Neural progenitor cell (in vitro differentiated cells): ENCODE data around the gene EAF1. TPM values are rescaled to one million over a fixed set of nuclear protein-coding genes. Genes with fewer than 3 reads are reported as not detected.

Experiments used
- DNase-seq: peaks from one replicate; pipeline ENCODE4 v3.0.0-alpha.2; 2016; ENCODE audit warnings: low spot score
- H2AFZ ChIP-seq: fragments of 200-600 bp; sonication (generic); replicated peaks from 2 replicates; pipeline ENCODE4 v1.6.1; 2016; ENCODE audit warnings: antibody characterized with exemption
- H3F3A ChIP-seq: fragments of 200-600 bp; sonication (generic); 2 replicates; pipeline ENCODE4 v1.6.1; 2016; ENCODE audit warnings: antibody characterized with exemption, low read depth
- H3K27ac ChIP-seq: fragments of 200-600 bp; sonication (generic); 2 replicates; pipeline ENCODE4 v1.5.1; 2016; ENCODE audit warnings: mild to moderate bottlenecking
- H3K27me3 ChIP-seq: fragments of 200-600 bp; sonication (generic); 2 replicates; pipeline ENCODE4 v1.6.1; 2016; ENCODE audit warnings: mild to moderate bottlenecking, moderate library complexity
- H3K36me3 ChIP-seq: fragments of 200-600 bp; sonication (generic); 2 replicates; pipeline ENCODE4 v1.5.1; 2016
- H3K4me1 ChIP-seq: fragments of 200-600 bp; sonication (generic); 2 replicates; pipeline ENCODE4 v1.6.1; 2016; ENCODE audit warnings: mixed run types
- H3K4me2 ChIP-seq: fragments of 200-600 bp; sonication (generic); 2 replicates; pipeline ENCODE4 v1.6.1; 2016
- H3K4me3 ChIP-seq: fragments of 200-600 bp; sonication (generic); 2 replicates; pipeline ENCODE4 v1.5.1; 2016
- H3K79me2 ChIP-seq: fragments of 200-600 bp; sonication (generic); 2 replicates; pipeline ENCODE4 v1.6.1; 2016; ENCODE audit warnings: low read depth
- H3K9ac ChIP-seq: fragments of 200-600 bp; sonication (generic); 2 replicates; pipeline ENCODE4 v1.6.1; 2016
- H3K9me3 ChIP-seq: fragments of 200-600 bp; sonication (generic); 2 replicates; pipeline ENCODE4 v1.5.1; 2016; ENCODE audit warnings: low read depth
- H4K20me1 ChIP-seq: fragments of 200-600 bp; sonication (generic); 2 replicates; pipeline ENCODE4 v1.6.1; 2016; ENCODE audit warnings: low read depth
- H3K27ac Mint-ChIP-seq: 3 replicates; pipeline ENCODE4 v1.8.0; 2021; ENCODE audit warnings: mixed read lengths
- H3K27me3 Mint-ChIP-seq: 2 replicates; pipeline ENCODE4 v1.8.0; 2022; ENCODE audit warnings: low read depth, mild to moderate bottlenecking, inconsistent platforms, moderate library complexity, mixed read lengths; ENCODE audit not compliant: insufficient read depth
- H3K36me3 Mint-ChIP-seq: 3 replicates; pipeline ENCODE4 v1.8.0; 2021; ENCODE audit warnings: mixed read lengths
- H3K4me1 Mint-ChIP-seq: 3 replicates; pipeline ENCODE4 v1.8.0; 2021; ENCODE audit warnings: mixed read lengths
- H3K4me3 Mint-ChIP-seq: 3 replicates; pipeline ENCODE4 v1.8.0; 2021; ENCODE audit warnings: mild to moderate bottlenecking, moderate library complexity, mixed read lengths
- H3K9me3 Mint-ChIP-seq: 3 replicates; pipeline ENCODE4 v1.8.0; 2020; ENCODE audit warnings: mixed read lengths
- CTCF ChIP-seq: fragments of 200-600 bp; sonication (generic); IDR thresholded peaks from 2 replicates; pipeline ENCODE4 v1.5.1; 2017; ENCODE audit warnings: antibody characterized with exemption, mild to moderate bottlenecking
- EZH2 ChIP-seq: fragments of 200-600 bp; sonication (generic); IDR thresholded peaks from 2 replicates; pipeline ENCODE4 v1.6.1; 2017; ENCODE audit warnings: antibody characterized with exemption, mild to moderate bottlenecking, moderate library complexity
- EZH2phosphoT487 ChIP-seq: fragments of 200-600 bp; sonication (generic); IDR thresholded peaks from 2 replicates; pipeline ENCODE4 v1.6.1; 2017; ENCODE audit warnings: antibody characterized with exemption
- small RNA-seq: library from RNA; depleted of rRNA; stranded (forward); fragments of <200 nt; gene quantifications from one replicate; pipeline ENCODE3, GENCODE V24; 2015
- total RNA-seq: library from RNA; depleted of rRNA; stranded (reverse); fragments of >200 nt; gene quantifications from 2 replicates; pipeline ENCODE4 v1.2.3, GENCODE V29; 2015; ENCODE audit warnings: low replicate concordance

The EAF1 gene
- total RNA-seq, 1 donor from 2014 or later: 34.2 TPM

GRCh38 chr3:15488002-15488401 is 60.6 kb downstream of the EAF1 start:
- no peak for TF ChIP-seq CTCF
- TF ChIP-seq EZH2: no peak
- TF ChIP-seq EZH2phosphoT487: no peak
- no peak for DNase-seq

DNA sequence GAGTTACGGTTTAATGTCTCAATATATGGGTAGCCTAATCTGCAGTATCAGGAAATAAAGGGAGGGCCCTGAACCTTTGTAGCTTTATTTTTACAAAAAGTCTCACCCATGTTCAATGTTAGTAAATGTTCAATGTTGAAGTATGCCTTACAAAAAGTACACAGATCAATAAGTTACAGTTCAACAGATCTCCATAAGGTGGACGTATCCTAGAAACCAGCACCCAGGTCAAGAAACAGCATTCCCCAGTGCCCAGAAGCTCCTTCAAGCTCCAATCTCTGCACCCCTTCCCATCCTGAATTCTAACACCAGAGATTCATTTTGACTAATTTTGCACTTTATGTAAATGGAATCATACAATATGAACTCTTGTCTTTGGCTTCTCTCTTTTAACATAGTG is 62.8 kb downstream of the EAF1 start:
- Mint-ChIP-seq H3K27ac (no peak overlapping the region), H3K4me1 (peaks cover 9% of the 10 kb centered on the region), H3K36me3 (peaks cover 2% of the 10 kb centered on the region), H3K9me3 (no peaks in the 10 kb centered on the region), H3K27me3 (no peaks in the 10 kb centered on the region), H3K4me3 (no peak overlapping the region)
- Histone ChIP-seq H3K9ac (no peak overlapping the region), H3K27me3 (no peaks in the 10 kb centered on the region), H3K4me1 (no peaks in the 10 kb centered on the region), H2AFZ (no peak overlapping the region), H3F3A (no peaks in the 10 kb centered on the region), H3K79me2 (no peaks in the 10 kb centered on the region), H3K27ac (no peak overlapping the region), H3K36me3 (no peaks in the 10 kb centered on the region), H4K20me1 (no peaks in the 10 kb centered on the region), H3K4me3 (no peak overlapping the region), H3K4me2 (no peak overlapping the region), H3K9me3 (no peaks in the 10 kb centered on the region)
- TF ChIP-seq EZH2phosphoT487: no peak
- no peak for TF ChIP-seq EZH2
- TF ChIP-seq CTCF: no peak
- DNase-seq: no peak

More at GRCh38 chr3:15488002-15488401, 60.6 kb downstream of the EAF1 start:
- no peaks in the 10 kb centered on the region for H3K27me3 ChIP-seq
- Mint-ChIP-seq H3K4me3 (no peak overlapping the region), H3K9me3 (peaks cover 4% of the 10 kb centered on the region), H3K27ac (no peak overlapping the region), H3K36me3 (peaks cover 3% of the 10 kb centered on the region), H3K4me1 (peaks cover 2% of the 10 kb centered on the region), H3K27me3 (no peaks in the 10 kb centered on the region)
- no peak overlapping the region for H3K9ac ChIP-seq
- H3K9me3 ChIP-seq: no peaks in the 10 kb centered on the region
- H3F3A ChIP-seq: no peaks in the 10 kb centered on the region
- no peak overlapping the region for H3K4me2 ChIP-seq
- no peaks in the 10 kb centered on the region for H3K4me1 ChIP-seq
- H3K79me2 ChIP-seq: no peaks in the 10 kb centered on the region
- no peak overlapping the region for H3K4me3 ChIP-seq
- H4K20me1 ChIP-seq: no peaks in the 10 kb centered on the region
- H3K27ac ChIP-seq: no peak overlapping the region
- H3K36me3 ChIP-seq: no peaks in the 10 kb centered on the region
- H2AFZ ChIP-seq: no peak overlapping the region

DNA sequence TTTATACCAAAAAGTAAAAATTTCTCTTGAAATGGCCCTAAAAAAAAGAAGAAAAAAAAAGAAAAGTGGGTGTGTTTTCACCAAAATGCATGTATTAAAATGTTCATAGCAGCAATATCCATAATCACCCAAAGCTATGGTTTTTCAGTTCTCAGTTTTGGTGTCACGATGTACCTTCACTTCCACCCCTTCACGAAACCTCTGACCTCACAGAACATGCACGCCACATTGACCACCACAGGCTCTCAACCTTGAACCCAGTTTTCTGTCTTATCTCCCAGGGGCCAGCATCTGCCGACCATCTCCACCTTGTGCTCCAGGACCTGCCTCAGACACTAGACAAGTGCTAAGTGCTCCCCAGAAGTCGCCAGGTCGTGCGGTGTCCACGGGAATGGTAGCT is 63.7 kb downstream of the EAF1 start:
- TF ChIP-seq EZH2 (no peak), EZH2phosphoT487 (no peak), CTCF (no peak)
- Histone ChIP-seq H3K27me3 (no peaks in the 10 kb centered on the region), H2AFZ (no peak overlapping the region), H3K4me3 (no peak overlapping the region), H3K27ac (no peak overlapping the region), H3K4me2 (no peak overlapping the region), H3K9ac (no peak overlapping the region), H3K9me3 (no peaks in the 10 kb centered on the region), H3K36me3 (no peaks in the 10 kb centered on the region), H3K4me1 (peaks cover 7% of the 10 kb centered on the region), H3K79me2 (no peaks in the 10 kb centered on the region), H3F3A (no peaks in the 10 kb centered on the region), H4K20me1 (no peaks in the 10 kb centered on the region)
- Mint-ChIP-seq H3K27ac (peak overlapping the region; percentile 21), H3K4me1 (peaks cover 19% of the 10 kb centered on the region), H3K36me3 (no peaks in the 10 kb centered on the region), H3K27me3 (no peaks in the 10 kb centered on the region), H3K9me3 (no peaks in the 10 kb centered on the region), H3K4me3 (no peak overlapping the region)
- no peak for DNase-seq

Small RNAs within 50 kb of the gene (small RNA-seq; reads per million reads assigned to genes)
- gene RNU6-1024P: not detected

Other genes with a start within 250 kb of the EAF1 start
- 32.7 and 57.7 TPM in 2 replicates for gene CAPN7, start 221.4 kb upstream of the EAF1 start, total RNA-seq
- gene SH3BP5, start 95.0 kb upstream of the EAF1 start, total RNA-seq: 9.1 and 11.2 TPM in 2 replicates
- 34.9 TPM in 2 replicates for gene METTL6, start 54 bp upstream of the EAF1 start, total RNA-seq
- 1.5 and 2.8 TPM in 2 replicates for gene COLQ, start 94.1 kb downstream of the EAF1 start, total RNA-seq
- 38.8 and 48.6 TPM in 2 replicates for gene HACL1, start 174.0 kb downstream of the EAF1 start, total RNA-seq
- 11.7 and 16.0 TPM in 2 replicates for gene BTD, start 174.1 kb downstream of the EAF1 start, total RNA-seq